Measurements from ENCODE around the gene VENTX.

Gene VENTX

GRCh38 chr10:133194151-133194550 is 43.5 kb upstream of the VENTX start:
- no peak overlapping the region for H3K4me3 ChIP-seq (ENCODE audit: low read length)
- H3K4me2 ChIP-seq (ENCODE audit: low read length) = no peak overlapping the region
- H3K79me2 ChIP-seq (ENCODE audit: control insufficient read depth, low read length) = no peaks in the 10 kb centered on the region
- H3K4me1 ChIP-seq (ENCODE audit: control insufficient read depth, low read length) = no peaks in the 10 kb centered on the region
- peaks cover 2% of the 10 kb centered on the region; the same call in 1 of the 2 replicates for H3K9me3 ChIP-seq (ENCODE audit: control insufficient read depth, insufficient read depth, low read length)
- TF ChIP-seq CTCF (IDR thresholded peaks at IDR 0.05; ENCODE audit: low read depth, low read length, poor library complexity, severe bottlenecking) (no peak), EZH2phosphoT487 (IDR thresholded peaks at IDR 0.05; ENCODE audit: borderline replicate concordance, low read length) (no peak)
- no peaks in the 10 kb centered on the region for H3K36me3 ChIP-seq (ENCODE audit: control insufficient read depth, low read length)
- H3K27ac ChIP-seq (ENCODE audit: low read depth, low read length) = no peak overlapping the region
- H3K9me2 ChIP-seq (replicated peaks; ENCODE audit: control insufficient read depth, low read length) = no peaks in the 10 kb centered on the region
- H3F3A ChIP-seq (ENCODE audit: control insufficient read depth, insufficient read depth) = no peaks in the 10 kb centered on the region
- no peaks in the 10 kb centered on the region for H3K27me3 ChIP-seq (ENCODE audit: control insufficient read depth, low read length)
- no peaks in the 10 kb centered on the region for H4K20me1 ChIP-seq (ENCODE audit: control insufficient read depth, insufficient read depth, low read depth, low read length)

GRCh38 chr10:133195096-133195495 is 42.6 kb upstream of the VENTX start:
- no peak for TF ChIP-seq CTCF (IDR thresholded peaks at IDR 0.05; ENCODE audit: low read depth, low read length, poor library complexity, severe bottlenecking)
- TF ChIP-seq EZH2phosphoT487 (IDR thresholded peaks at IDR 0.05; ENCODE audit: borderline replicate concordance, low read length) = no peak

GRCh38 chr10:133195611-133196010 is 42.0 kb upstream of the VENTX start:
- H3K79me2 ChIP-seq (ENCODE audit: control insufficient read depth, low read length) = no peaks in the 10 kb centered on the region
- H4K20me1 ChIP-seq (ENCODE audit: control insufficient read depth, insufficient read depth, low read depth, low read length) = no peaks in the 10 kb centered on the region
- H3K9me3 ChIP-seq (ENCODE audit: control insufficient read depth, insufficient read depth, low read length) = peaks cover 6% of the 10 kb centered on the region; the same call in 1 of the 2 replicates
- no peaks in the 10 kb centered on the region for H3K27me3 ChIP-seq (ENCODE audit: control insufficient read depth, low read length)
- no peak overlapping the region for H3K27ac ChIP-seq (ENCODE audit: low read depth, low read length)
- TF ChIP-seq CTCF (IDR thresholded peaks at IDR 0.05; ENCODE audit: low read depth, low read length, poor library complexity, severe bottlenecking) (no peak), EZH2phosphoT487 (IDR thresholded peaks at IDR 0.05; ENCODE audit: borderline replicate concordance, low read length) (no peak)
- H3K4me2 ChIP-seq (ENCODE audit: low read length) = no peak overlapping the region
- H3F3A ChIP-seq (ENCODE audit: control insufficient read depth, insufficient read depth) = no peaks in the 10 kb centered on the region
- no peak overlapping the region for H3K4me3 ChIP-seq (ENCODE audit: low read length)
- H3K36me3 ChIP-seq (ENCODE audit: control insufficient read depth, low read length) = no peaks in the 10 kb centered on the region
- H3K9me2 ChIP-seq (replicated peaks; ENCODE audit: control insufficient read depth, low read length) = no peaks in the 10 kb centered on the region
- no peaks in the 10 kb centered on the region for H3K4me1 ChIP-seq (ENCODE audit: control insufficient read depth, low read length)

More at GRCh38 chr10:133195096-133195495, 42.6 kb upstream of the VENTX start:
- no peak overlapping the region for H3K4me3 ChIP-seq (ENCODE audit: low read length)
- no peaks in the 10 kb centered on the region for H3K36me3 ChIP-seq (ENCODE audit: control insufficient read depth, low read length)
- H3K4me2 ChIP-seq (ENCODE audit: low read length) = no peak overlapping the region
- H3F3A ChIP-seq (ENCODE audit: control insufficient read depth, insufficient read depth) = no peaks in the 10 kb centered on the region
- no peaks in the 10 kb centered on the region for H4K20me1 ChIP-seq (ENCODE audit: control insufficient read depth, insufficient read depth, low read depth, low read length)
- H3K27me3 ChIP-seq (ENCODE audit: control insufficient read depth, low read length) = no peaks in the 10 kb centered on the region
- peaks cover 5% of the 10 kb centered on the region; the same call in 1 of the 2 replicates for H3K9me3 ChIP-seq (ENCODE audit: control insufficient read depth, insufficient read depth, low read length)
- H3K79me2 ChIP-seq (ENCODE audit: control insufficient read depth, low read length) = no peaks in the 10 kb centered on the region
- no peaks in the 10 kb centered on the region for H3K4me1 ChIP-seq (ENCODE audit: control insufficient read depth, low read length)
- H3K27ac ChIP-seq (ENCODE audit: low read depth, low read length) = no peak overlapping the region
- no peaks in the 10 kb centered on the region for H3K9me2 ChIP-seq (replicated peaks; ENCODE audit: control insufficient read depth, low read length)

Measured in DOHH2 (cell line).